ENCODE data around the gene CPLANE2.

DNA sequence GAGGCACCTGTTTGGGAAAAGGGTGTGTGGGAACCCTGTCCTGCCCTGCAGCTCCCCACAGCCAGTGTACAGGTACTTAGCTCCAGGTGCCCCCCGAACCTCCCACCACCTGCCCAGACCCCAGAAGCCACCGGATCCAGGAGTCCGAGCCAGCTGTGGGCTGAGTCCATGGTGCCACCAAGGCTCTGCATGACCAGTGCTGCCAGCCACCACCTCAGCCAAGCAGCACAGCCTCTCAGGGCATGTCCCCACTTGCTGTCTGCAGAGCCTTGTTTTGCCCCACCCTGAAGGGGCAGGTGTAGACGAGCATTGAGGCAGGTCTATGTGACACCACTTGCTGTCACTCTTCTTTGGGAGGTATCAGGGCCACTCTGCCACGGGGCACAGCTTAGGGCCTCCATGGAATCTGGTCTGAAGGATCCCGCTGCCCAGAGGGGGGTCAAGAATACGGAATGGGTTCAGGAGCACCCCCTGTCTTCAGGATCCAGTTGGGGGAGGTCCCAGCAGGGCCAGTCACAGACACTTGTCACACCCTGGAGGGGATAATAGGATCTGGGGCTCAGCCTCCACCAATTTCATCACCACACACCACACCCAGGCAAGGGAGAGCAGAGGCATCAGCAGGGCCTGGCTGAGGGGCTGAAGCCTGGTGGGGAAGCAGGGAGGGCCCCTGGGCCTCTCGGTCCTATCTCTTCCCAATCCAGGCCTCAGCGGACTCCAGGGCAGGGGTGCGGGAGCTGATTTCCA, 52.3 kb downstream of the CPLANE2 start:
- TF ChIP-seq, protein P1, sequence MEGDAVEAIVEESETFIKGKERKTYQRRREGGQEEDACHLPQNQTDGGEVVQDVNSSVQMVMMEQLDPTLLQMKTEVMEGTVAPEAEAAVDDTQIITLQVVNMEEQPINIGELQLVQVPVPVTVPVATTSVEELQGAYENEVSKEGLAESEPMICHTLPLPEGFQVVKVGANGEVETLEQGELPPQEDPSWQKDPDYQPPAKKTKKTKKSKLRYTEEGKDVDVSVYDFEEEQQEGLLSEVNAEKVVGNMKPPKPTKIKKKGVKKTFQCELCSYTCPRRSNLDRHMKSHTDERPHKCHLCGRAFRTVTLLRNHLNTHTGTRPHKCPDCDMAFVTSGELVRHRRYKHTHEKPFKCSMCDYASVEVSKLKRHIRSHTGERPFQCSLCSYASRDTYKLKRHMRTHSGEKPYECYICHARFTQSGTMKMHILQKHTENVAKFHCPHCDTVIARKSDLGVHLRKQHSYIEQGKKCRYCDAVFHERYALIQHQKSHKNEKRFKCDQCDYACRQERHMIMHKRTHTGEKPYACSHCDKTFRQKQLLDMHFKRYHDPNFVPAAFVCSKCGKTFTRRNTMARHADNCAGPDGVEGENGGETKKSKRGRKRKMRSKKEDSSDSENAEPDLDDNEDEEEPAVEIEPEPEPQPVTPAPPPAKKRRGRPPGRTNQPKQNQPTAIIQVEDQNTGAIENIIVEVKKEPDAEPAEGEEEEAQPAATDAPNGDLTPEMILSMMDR (IDR thresholded peaks at IDR 0.05): no peak
- no peak for TF ChIP-seq ATF3 (CRISPR knock-in tag; conservative IDR thresholded peaks at IDR 0.05)
- no peak for TF ChIP-seq SP1 (CRISPR knock-in tag; conservative IDR thresholded peaks at IDR 0.05)
- TF ChIP-seq, protein P2, sequence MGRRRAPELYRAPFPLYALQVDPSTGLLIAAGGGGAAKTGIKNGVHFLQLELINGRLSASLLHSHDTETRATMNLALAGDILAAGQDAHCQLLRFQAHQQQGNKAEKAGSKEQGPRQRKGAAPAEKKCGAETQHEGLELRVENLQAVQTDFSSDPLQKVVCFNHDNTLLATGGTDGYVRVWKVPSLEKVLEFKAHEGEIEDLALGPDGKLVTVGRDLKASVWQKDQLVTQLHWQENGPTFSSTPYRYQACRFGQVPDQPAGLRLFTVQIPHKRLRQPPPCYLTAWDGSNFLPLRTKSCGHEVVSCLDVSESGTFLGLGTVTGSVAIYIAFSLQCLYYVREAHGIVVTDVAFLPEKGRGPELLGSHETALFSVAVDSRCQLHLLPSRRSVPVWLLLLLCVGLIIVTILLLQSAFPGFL (CRISPR knock-in tag; IDR thresholded peaks at IDR 0.05; ENCODE audit: borderline replicate concordance): no peak
- no peak for TF ChIP-seq ETV6 (CRISPR knock-in tag; IDR thresholded peaks at IDR 0.05)
- TF ChIP-seq CREB1 (CRISPR knock-in tag; IDR thresholded peaks at IDR 0.05): no peak
- no peak for TF ChIP-seq E2F4 (CRISPR knock-in tag; IDR thresholded peaks at IDR 0.05; ENCODE audit: borderline replicate concordance, low read depth)
- TF ChIP-seq FOXJ3 (CRISPR knock-in tag; IDR thresholded peaks at IDR 0.05; ENCODE audit: borderline replicate concordance): no peak
- no peak for TF ChIP-seq ZNF671 (CRISPR knock-in tag; IDR thresholded peaks at IDR 0.05)
- no peak for TF ChIP-seq TP53 (CRISPR knock-in tag; IDR thresholded peaks at IDR 0.05)
- no peak for TF ChIP-seq NFATC4 (CRISPR knock-in tag; IDR thresholded peaks at IDR 0.05)

Data from WTC11 (cell line).